ENCODE results near the gene PTPN7.
"Not testable (repeated sequence)": the region's sequence is repeated elsewhere in the genome, so short reads cannot be mapped to it uniquely, and the experiment has no call there.

The PTPN7 gene

GRCh38 chr1:202150602-202151001, 9.8 kb downstream of the PTPN7 start:
- no peak for DNase-seq

GRCh38 chr1:202150187-202150586, 10.2 kb downstream of the PTPN7 start:
- DNase-seq: no peak

GRCh38 chr1:202149566-202149965, 10.8 kb downstream of the PTPN7 start:
- no peak for DNase-seq

GRCh38 chr1:202148391-202148790, 12.0 kb downstream of the PTPN7 start:
- no peak for DNase-seq

GRCh38 chr1:202146993-202147392, 13.4 kb downstream of the PTPN7 start:
- no peak for DNase-seq

- DNase-seq: no peak
These were observed 14.1 kb downstream of the PTPN7 start for GRCh38 chr1:202146279-202146678.

DNA sequence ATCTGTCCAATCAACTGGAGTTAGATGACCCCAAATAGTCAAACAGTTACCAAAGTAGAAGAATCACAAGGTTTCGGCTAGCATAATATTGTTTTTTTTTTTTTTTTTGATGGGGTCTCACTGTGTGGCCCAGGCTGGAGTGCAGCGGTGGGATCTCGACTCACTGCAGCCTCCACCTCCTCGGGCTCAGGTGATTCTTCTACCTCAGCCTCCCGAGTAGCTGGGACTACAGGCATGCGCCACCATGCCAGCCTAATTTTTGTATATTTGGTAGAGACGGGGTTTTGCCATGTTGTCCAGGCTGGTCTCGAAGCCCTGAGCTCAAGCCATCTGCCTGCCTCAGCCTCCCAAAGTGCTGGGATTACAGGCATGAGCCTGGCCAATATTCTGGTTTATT, 14.7 kb downstream of the PTPN7 start:
- DNase-seq: not testable (repeated sequence)

GRCh38 chr1:202145068-202145743, 15.2 kb downstream of the PTPN7 start:
- no peak for DNase-seq

- peak; percentile 44 for DNase-seq
These were observed 15.9 kb downstream of the PTPN7 start, which contains the start of gene ARL8A for GRCh38 chr1:202144402-202145067. TSS of gene ARL8A (minus strand) at chr1:202144737. CDS start at chr1:202144572, 165 bp downstream.

DNA sequence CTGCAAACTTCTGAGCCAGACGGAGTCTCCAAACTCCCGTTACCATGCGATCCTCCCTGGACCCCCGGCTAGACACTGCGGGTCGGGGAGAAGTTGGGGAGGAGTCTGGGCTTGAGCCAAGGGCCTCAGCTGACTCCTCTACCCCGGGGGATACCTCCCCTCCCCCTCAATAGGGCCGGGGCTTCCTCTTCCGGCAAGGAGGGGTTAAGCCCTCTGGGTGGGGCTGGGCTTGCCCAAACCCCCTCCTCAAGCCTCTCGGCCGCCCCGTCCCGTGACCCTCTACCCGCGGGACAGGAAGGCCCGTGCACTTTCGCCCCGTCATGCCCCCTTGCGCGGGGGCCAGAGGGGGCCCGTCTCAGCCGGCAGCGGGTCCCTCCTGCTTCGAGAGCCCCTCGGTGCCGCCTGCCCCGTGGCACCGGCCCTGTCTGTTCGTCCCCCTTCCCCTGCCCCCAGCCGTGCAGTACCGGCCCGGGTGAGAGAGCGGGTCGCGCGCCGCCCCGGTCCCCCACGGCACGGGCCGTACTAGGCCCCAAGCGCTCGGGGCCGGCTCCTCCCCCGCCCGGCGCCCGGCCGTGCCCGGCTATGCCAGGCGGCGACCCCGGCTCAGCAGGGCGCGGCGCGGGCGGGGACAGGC, 16.5 kb downstream of the PTPN7 start:
- no peak for DNase-seq

GRCh38 chr1:202143011-202143767, 17.2 kb downstream of the PTPN7 start:
- no peak for DNase-seq

GRCh38 chr1:202141468-202141867, 18.9 kb downstream of the PTPN7 start:
- not testable (repeated sequence) for DNase-seq

DNA sequence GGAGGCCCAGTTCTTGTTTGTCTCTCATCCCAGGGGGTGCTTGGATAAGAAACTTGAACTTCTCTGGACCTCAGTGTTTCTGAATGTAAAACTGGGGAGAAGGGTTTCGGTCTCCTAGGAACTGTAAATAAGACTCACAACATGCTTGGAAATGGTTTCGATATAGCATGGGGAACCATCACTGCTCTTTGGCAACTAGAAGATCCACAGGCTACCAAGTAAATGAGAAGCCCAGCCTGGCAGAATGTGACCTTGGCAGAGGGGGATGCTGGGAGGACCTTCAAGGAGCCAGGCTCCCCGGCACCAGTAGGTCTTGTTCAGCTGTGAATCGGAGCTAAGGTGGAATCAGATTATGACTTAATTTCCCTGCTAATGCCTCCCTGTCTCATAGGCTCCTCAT, 19.6 kb downstream of the PTPN7 start:
- no peak for DNase-seq

GRCh38 chr1:202135221-202135721, 25.1 kb downstream of the PTPN7 start:
- DNase-seq: peak; percentile 52

- DNase-seq: no peak
These were observed 25.7 kb downstream of the PTPN7 start for GRCh38 chr1:202134645-202135172.

DNA sequence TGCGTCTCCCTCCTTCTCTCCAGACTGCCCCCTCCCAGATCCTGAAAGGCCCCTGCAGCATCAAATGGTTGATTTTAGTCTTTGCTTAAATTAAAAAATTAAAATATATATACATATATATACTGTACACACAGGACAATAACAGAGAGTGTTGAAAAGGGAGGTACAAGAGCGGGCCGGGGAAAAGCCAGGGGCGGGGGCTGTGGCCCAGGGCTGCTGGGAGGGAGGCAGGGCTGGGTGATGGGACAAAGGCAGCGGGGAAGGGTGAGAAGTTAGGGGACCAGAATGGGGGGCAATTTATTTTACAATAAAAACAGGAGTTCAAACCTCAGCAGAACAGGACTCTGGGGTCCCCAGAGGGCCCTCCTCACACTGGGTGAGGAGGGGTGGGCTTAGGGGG, 26.4 kb downstream of the PTPN7 start:
- no peak for DNase-seq

GRCh38 chr1:202133496-202133895, 26.9 kb downstream of the PTPN7 start:
- DNase-seq: no peak

GRCh38 chr1:202133001-202133400, 27.4 kb downstream of the PTPN7 start:
- no peak for DNase-seq

GRCh38 chr1:202131956-202132821, 28.2 kb downstream of the PTPN7 start:
- DNase-seq: no peak

DNA sequence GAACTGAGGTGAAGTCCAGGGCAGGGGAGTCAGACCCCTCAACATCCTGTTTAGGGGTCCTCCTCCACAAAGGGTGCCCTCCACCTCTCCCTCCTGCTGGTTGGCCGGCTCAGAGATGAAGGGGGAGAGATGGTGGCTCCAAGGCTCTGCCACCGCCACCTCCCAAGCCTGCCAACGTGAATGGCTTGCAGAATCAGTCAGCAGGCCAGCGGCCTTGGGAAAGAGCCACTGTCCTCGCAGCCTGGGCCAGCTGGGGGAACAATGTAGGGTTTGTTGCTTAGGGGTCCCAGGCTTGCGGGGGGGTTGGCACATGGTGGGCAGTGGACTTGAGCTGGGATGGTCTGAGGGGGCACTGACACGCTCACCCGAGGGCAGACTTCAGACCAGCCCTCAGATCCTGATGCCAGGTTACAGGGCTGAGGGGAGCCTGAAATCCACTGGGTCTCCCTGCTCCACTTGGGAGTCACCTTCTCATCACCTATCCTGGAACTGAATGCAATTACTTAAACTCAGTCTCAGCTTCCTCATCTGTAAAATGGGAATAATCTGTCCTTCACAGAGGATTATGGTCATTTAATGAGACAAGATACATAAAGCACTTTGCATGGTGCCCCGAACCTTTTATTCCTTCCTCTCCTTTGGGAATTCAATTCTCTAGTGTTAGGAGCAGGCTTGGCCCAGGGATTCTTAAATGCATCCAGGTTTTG, 29.4 kb downstream of the PTPN7 start:
- no peak for DNase-seq

DNA sequence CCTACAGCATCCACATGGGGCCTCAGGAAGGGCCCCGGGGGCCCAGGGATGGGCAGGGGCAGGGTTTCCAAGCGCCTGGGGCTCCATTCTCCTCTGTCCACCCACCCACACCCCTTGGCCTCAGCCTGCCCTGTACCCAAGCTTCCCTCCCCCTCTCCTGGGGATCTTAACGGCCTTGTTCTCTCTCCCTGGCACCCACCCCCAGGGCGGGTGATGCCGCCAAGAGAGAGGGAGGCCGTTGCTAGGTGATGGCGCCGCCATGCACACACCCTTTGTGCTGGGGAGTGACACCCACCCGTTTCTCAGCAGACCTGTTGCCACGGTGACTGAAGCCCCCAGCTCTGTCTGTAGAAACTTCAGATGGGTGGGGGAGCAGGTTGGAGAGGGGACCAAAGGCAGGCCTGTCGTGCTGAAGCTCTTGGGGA, 30.1 kb downstream of the PTPN7 start:
- no peak for DNase-seq
